Thyroid gland (tissue), 4 donors: ENCODE measurements around the gene UBE2L6. TPM values are rescaled to one million over a fixed set of nuclear protein-coding genes. Genes with fewer than 3 reads are reported as not detected.

Experiments used
- DNase-seq, 2 donors: peaks; one replicate each; pipeline ENCODE4 v3.0.0-alpha.2; 2019
- H3K27ac ChIP-seq, 3 donors: fragments of 200-600 bp; sonication (generic); 1 replicate in 2 of 3; 2 replicates in 1 of 3; pipeline ENCODE4 v1.5.1; 2016 to 2019; ENCODE audit warnings: mild to moderate bottlenecking in 1 of 3, moderate library complexity in 1 of 3
- H3K27me3 ChIP-seq: fragments of 200-600 bp; sonication (generic); one replicate; pipeline ENCODE4 v1.5.1; 2019
- H3K36me3 ChIP-seq, 2 donors: fragments of 200-600 bp; sonication (generic); one replicate each; pipeline ENCODE4 v1.5.1; 2016 to 2019
- H3K4me1 ChIP-seq, 2 donors: fragments of 200-600 bp; sonication (generic); one replicate each; pipeline ENCODE4 v1.5.1; 2017 to 2019
- H3K4me3 ChIP-seq, 3 donors: fragments of 200-600 bp; sonication (generic); replicated peaks in 1 of 3; 1 replicate in 2 of 3; 2 replicates in 1 of 3; pipeline ENCODE4 v1.5.1; 2016; ENCODE audit warnings: mild to moderate bottlenecking in 1 of 3
- H3K9me3 ChIP-seq: fragments of 200-600 bp; sonication (generic); one replicate; pipeline ENCODE4 v1.5.1; 2017
- POLR2A ChIP-seq, 2 donors: fragments of 450-650 bp; IDR thresholded peaks; one replicate each; pipeline ENCODE4 v1.6.1; 2017; ENCODE audit warnings: antibody characterized with exemption in 2 of 2, mild to moderate bottlenecking in 2 of 2, moderate library complexity in 1 of 2
- WGBS, 2 donors: methylation state at CpG; one replicate each; pipeline ENCODE4 v1.1.5; 2017; 5-methylcytosine and 5-hydroxymethylcytosine counted together
- intact Hi-C: fragments of 100-400 bp; cut with DNase I; formaldehyde crosslinking; loops from one replicate; pipeline ENCODE4 v1.15.1; 2023
- total RNA-seq, 4 donors: library from RNA; depleted of rRNA; stranded (reverse); fragments of >200 nt; gene quantifications; one replicate each; pipeline ENCODE4 v1.2.3, GENCODE V29; 2016
- TF ChIP-seq, protein P1 (sequence below), 6 experiments: fragments of 200-600 bp in 3 of 6; fragments of 450-650 bp in 3 of 6; sonication (generic) in 3 of 6; IDR thresholded peaks; one replicate each; pipeline ENCODE4 v1.5.1; 2016 to 2019; ENCODE audit warnings: antibody characterized with exemption in 6 of 6, mild to moderate bottlenecking in 2 of 6, inconsistent platforms in 1 of 6, moderate library complexity in 1 of 6

UBE2L6 gene
- total RNA-seq, 4 donors from 2014 or later, result 30.8 to 41.7 (median 38.8) TPM

DNA sequence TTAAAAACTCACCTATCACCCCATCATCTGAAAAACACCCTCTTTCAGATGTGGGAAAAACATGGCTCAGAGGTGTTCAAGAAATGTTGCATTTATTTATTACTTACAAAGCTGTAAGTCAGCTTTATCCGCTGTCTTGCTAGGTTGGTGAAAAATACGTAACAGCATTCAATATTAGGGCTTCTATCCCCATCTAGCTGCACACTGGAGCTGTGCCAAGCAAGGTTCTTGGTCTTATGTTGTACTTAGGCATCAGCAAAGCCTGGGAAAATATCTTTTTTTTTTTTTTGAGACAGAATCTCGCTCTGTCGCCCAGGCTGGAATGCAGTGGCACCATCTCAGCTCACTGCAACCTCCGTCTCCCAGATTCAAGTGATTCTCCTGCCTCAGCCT is 37.6 kb upstream of the UBE2L6 start:
- Histone ChIP-seq H3K36me3 (no peaks in the 10 kb centered on the region), H3K27me3 (no peaks in the 10 kb centered on the region), H3K9me3 (no peaks in the 10 kb centered on the region), H3K27ac (no peak overlapping the region), H3K4me3 (no peak overlapping the region), H3K4me1 (no peaks in the 10 kb centered on the region)
- no peak for DNase-seq
- TF ChIP-seq POLR2A (IDR thresholded peaks at IDR 0.05), result no peak
- TF ChIP-seq, protein P1, sequence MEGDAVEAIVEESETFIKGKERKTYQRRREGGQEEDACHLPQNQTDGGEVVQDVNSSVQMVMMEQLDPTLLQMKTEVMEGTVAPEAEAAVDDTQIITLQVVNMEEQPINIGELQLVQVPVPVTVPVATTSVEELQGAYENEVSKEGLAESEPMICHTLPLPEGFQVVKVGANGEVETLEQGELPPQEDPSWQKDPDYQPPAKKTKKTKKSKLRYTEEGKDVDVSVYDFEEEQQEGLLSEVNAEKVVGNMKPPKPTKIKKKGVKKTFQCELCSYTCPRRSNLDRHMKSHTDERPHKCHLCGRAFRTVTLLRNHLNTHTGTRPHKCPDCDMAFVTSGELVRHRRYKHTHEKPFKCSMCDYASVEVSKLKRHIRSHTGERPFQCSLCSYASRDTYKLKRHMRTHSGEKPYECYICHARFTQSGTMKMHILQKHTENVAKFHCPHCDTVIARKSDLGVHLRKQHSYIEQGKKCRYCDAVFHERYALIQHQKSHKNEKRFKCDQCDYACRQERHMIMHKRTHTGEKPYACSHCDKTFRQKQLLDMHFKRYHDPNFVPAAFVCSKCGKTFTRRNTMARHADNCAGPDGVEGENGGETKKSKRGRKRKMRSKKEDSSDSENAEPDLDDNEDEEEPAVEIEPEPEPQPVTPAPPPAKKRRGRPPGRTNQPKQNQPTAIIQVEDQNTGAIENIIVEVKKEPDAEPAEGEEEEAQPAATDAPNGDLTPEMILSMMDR (IDR thresholded peaks at IDR 0.05), result no peak
- WGBS, 2 donors, result 92 to 94% methylated on average over 5 of the region's 5 CpGs
- intact Hi-C loops, result no loop called here

DNA sequence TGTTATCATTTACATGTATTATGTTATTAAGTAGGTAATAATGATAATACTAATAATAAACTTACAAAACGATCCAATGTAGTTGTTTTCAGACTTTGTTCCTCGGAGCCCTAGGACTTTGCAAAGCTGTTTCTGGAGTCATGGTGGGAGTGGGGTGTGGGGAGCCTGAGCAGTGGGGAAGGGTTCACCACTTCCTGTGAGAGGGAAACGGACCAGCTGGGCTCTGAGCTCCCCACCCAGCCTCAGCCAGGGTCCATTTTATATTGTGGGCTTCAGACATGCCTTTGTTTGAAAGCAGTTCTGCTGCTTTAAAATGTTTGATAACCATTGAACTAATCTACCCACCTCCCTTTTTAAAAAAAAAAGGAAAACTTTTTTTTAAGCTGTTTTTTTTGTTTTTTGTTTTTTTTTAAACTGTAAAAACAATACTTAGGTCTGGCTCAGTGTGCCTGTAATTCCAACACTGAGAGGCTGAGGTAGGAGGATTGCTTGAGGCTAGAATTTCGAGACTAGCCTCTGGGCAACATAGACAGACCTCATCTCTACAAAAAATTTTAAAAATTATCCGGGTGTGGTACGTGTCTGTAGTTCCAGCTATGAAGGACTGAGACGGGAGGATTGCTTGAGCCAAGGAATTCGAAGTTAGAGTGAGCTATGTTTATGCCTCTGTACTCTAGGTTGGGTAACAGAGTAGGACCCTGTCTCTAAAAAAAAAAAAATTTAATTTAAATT is 37.0 kb upstream of the UBE2L6 start:
- no peaks in the 10 kb centered on the region for H3K4me1 ChIP-seq
- intact Hi-C loops, result no loop called here
- no peaks in the 10 kb centered on the region for H3K27me3 ChIP-seq
- H3K27ac ChIP-seq, result no peak overlapping the region
- WGBS, 2 donors, result 70 to 74% methylated on average over 8 of the region's 8 CpGs
- no peaks in the 10 kb centered on the region for H3K9me3 ChIP-seq
- DNase-seq, result no peak
- H3K4me3 ChIP-seq, result no peak overlapping the region
- TF ChIP-seq, protein P1 (IDR thresholded peaks at IDR 0.05), result no peak
- H3K36me3 ChIP-seq, result no peaks in the 10 kb centered on the region

DNA sequence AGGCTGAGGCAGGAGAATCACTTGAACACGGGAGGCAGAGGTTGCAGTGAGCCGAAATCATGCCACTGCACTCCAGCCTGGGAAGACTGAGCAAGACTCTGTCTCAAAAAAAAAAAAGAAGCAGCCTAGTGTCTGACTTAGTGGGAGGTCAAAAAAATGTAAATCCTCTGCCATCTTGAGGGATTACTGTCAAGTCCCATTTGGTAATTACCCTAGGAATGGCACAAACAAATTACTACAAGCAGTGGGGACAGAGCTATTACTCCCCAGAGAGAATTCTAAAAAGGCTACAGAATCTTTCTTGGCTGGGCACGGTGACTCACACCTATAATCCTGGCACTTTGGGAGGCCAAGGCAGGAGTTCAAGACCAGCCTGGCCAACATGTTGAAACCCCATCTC is 33.8 kb upstream of the UBE2L6 start:
- Histone ChIP-seq H3K4me3 (no peak overlapping the region), H3K27me3 (no peaks in the 10 kb centered on the region), H3K36me3 (no peaks in the 10 kb centered on the region), H3K4me1 (peaks cover 6 to 19% of the 10 kb centered on the region in 2 donors), H3K9me3 (no peaks in the 10 kb centered on the region), H3K27ac (no peak overlapping the region)
- no peak for DNase-seq
- no peak for TF ChIP-seq POLR2A (IDR thresholded peaks at IDR 0.05)
- TF ChIP-seq, protein P1 (IDR thresholded peaks at IDR 0.05), result no peak
- 83 to 87% methylated on average over 3 of the region's 3 CpGs for WGBS, 2 donors
- intact Hi-C loops, result no loop called here

DNA sequence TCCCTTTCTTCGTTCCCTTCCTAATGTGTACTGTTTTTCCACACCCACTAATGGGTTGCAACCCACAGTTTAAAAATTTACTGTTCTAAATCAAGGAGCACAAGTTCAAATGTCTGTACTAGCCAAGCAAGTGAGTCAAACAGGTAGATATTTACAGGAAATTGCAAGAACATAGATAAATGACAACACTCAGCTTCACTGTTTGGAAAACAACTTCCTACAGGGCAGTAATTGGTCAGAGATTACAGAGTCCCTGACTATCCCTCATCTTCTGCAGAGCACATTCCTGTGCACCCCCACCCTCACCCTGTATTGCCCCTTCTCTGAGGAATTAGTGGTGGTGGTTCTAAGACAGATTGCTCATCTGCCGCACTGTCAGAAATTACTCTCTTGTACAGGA is 31.9 kb upstream of the UBE2L6 start:
- WGBS, 2 donors, result 27 to 60% methylated on average over 2 of the region's 2 CpGs
- Histone ChIP-seq H3K9me3 (no peaks in the 10 kb centered on the region), H3K4me1 (peaks cover 6 to 19% of the 10 kb centered on the region in 2 donors), H3K36me3 (no peaks in the 10 kb centered on the region), H3K27ac (peak overlapping the region in 1 of 3 donors; percentile 91), H3K4me3 (no peak overlapping the region), H3K27me3 (no peaks in the 10 kb centered on the region)
- intact Hi-C loops, result no loop called here
- DNase-seq, result no peak
- TF ChIP-seq, protein P1 (IDR thresholded peaks at IDR 0.05), result no peak
- no peak for TF ChIP-seq POLR2A (IDR thresholded peaks at IDR 0.05)

DNA sequence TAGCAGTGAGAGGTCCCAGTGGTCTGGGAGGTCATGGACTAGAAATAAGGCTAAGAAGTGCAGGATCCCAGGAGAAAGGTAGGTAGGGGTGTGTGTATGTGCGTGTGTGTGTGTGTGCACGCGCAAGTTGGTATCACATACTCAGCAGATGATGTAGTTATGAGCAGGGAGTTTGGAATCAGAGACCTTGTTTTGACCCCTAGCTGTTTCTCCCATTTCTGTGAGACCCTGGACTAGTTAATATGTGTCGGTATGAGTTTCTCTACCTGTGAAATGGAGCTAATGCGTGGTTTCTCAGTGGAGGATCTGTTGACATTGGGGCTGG is 31.3 kb upstream of the UBE2L6 start:
- intact Hi-C loops, result no loop called here
- no peaks in the 10 kb centered on the region for H3K9me3 ChIP-seq
- no peak for TF ChIP-seq POLR2A (IDR thresholded peaks at IDR 0.05)
- TF ChIP-seq, protein P1 (IDR thresholded peaks at IDR 0.05), result no peak
- H3K27ac ChIP-seq, result peak overlapping the region in 2 of 3 donors; percentile 87 to 91
- H3K27me3 ChIP-seq, result no peaks in the 10 kb centered on the region
- peak overlapping the region in 1 of 3 donors; percentile 57 for H3K4me3 ChIP-seq
- peaks cover 11 to 24% of the 10 kb centered on the region in 2 donors for H3K4me1 ChIP-seq
- H3K36me3 ChIP-seq, result no peaks in the 10 kb centered on the region
- WGBS, 2 donors, result 59 to 72% methylated on average over 5 of the region's 5 CpGs
- no peak for DNase-seq
